H1 (cell line): ENCODE results near the gene DGKD. TPM values are rescaled to one million over a fixed set of nuclear protein-coding genes. Genes with fewer than 3 reads are reported as not detected.

Experiments
- CHD2 ChIP-seq: IDR thresholded peaks from 2 replicates; pipeline ENCODE4 v1.6.1; 2012; ENCODE audit warnings: low read length, improper control_type of control experiment
- CTBP2 ChIP-seq: IDR thresholded peaks from 2 replicates; pipeline ENCODE4 v1.7.0; 2011; ENCODE audit warnings: borderline replicate concordance, mild to moderate bottlenecking, moderate library complexity, mixed read lengths, low read length; ENCODE audit not compliant: insufficient read depth, insufficient read length
- JUND ChIP-seq: IDR thresholded peaks from 2 replicates; pipeline ENCODE4 v1.6.1; 2011; ENCODE audit warnings: mild to moderate bottlenecking, improper control_type of control experiment, low read length
- KDM4A ChIP-seq: IDR thresholded peaks from one replicate; pipeline ENCODE4 v1.7.1; 2012; ENCODE audit warnings: low read depth, mild to moderate bottlenecking, moderate library complexity, low read length, inconsistent platforms; ENCODE audit not compliant: severe bottlenecking
- polyA plus RNA-seq, 7 experiments: library from polyadenylated mRNA; depleted of rRNA in 3 of 7; stranded (reverse) in 5 of 7; unstranded in 2 of 7; fragments of >200 nt in 5 of 7; fragments of 200-250 nt in 2 of 7; gene quantifications; 1 replicate in 5 of 7; 2 replicates in 1 of 7; 4 replicates in 1 of 7; pipeline versions ENCODE4 v1.2.1 to v1.2.3, GENCODE V29; 2011 to 2013; ENCODE audit warnings: missing spikeins in 2 of 7, mixed read lengths in 2 of 7
- total RNA-seq: library from RNA; stranded (reverse); fragmentation: NEBNext Ultra II Directional; extraction: Animal tissue kit (Norgen Biotek cat#: 25700); gene quantifications from 2 replicates; pipeline ENCODE4 v1.2.1, GENCODE V29; 2021

DGKD gene
- total and polyA plus RNA-seq, 2 of the 8 experiments (the other 6 are each of a cell fraction or from before 2014, with no cell fraction given), result 7.7 to 30.9 TPM

DNA sequence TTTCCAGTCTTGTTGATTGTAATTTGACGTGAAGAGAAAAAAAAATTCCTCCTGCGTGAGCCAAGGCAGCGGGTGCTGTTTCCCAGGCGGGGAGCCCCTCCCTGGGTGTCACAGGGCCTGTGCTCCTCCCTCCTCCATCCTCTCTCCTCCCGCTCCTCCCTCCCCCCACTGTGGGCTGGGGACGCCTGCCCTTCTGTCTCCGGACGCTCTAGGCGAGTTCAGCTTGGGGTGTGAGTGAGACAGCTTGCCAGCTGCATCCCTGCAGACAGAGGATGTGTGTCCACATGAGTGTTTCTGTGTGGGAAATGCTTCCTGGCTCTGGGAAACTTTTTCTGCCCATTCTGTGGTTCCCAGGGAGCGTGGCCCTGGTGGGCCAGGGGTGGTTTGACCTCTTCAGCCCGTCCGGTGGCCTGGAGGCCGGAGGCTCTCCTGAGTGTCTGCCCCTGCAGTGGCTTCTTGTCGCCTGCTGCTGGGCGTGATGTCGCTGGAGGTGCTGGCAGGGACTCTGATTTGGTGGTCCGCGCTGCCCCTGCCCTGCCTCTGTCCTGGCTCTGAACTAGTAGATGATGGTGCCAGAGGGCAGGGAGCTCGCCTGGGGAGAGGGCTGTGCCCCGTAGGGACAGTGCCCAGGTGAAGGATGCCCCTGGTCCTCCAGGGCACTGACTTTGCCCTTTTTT, 115.9 kb downstream of the DGKD start (continued):
- no peak for TF ChIP-seq CHD2
- TF ChIP-seq JUND, result no peak
- TF ChIP-seq CTBP2, result no peak
- no peak for TF ChIP-seq KDM4A
